ENCODE measurements around the gene MACIR. TPM values are rescaled to one million over a fixed set of nuclear protein-coding genes. Genes with fewer than 3 reads are reported as not detected.

MACIR gene
- total and polyA plus RNA-seq, 2 of the 13 experiments (the other 11 are each of a cell fraction or from before 2014, with no cell fraction given), result 2.4 to 4.4 TPM

- DNase-seq (ENCODE audit: low spot score), result no peak
- in situ Hi-C loops (cut with HindIII; ENCODE audit: extremely low pct_ligation_motif_present, low pct_unique_long_range_greater_than_20kb) (no loop called here), intact Hi-C loops (cut with micrococcal nuclease; ENCODE audit: unreplicated experiment) (no loop called here)
- BruUV-seq (replicated peaks), result no TSS peak
- Histone ChIP-seq H4K20me1 (ENCODE audit: insufficient read depth, low read length) (no peaks in the 10 kb centered on the region), H3K4me2 (ENCODE audit: low read depth, low read length) (no peak overlapping the region), H3K4me3 (replicated peaks in 1 of 3; ENCODE audit: insufficient read depth in 1 of 3, low read depth in 2 of 3, low read length in 3 of 3) (no peak overlapping the region), H3K36me3 (replicated peaks in 1 of 2; ENCODE audit: control insufficient read depth in 1 of 2, insufficient read depth in 2 of 2, low read length in 2 of 2) (no peaks in the 10 kb centered on the region), H2AFZ (ENCODE audit: low read length) (no peak overlapping the region), H3K9me3 (ENCODE audit: low read length) (no peaks in the 10 kb centered on the region), H3K27me3 (ENCODE audit: control insufficient read depth in 1 of 2, insufficient read depth in 2 of 2, low read length in 2 of 2) (no peaks in the 10 kb centered on the region), H3K27ac (ENCODE audit: extremely low read length, insufficient read depth, low read length) (no peak overlapping the region), H3K4me1 (ENCODE audit: insufficient read depth, low read length) (no peaks in the 10 kb centered on the region), H3K9ac (ENCODE audit: insufficient read depth, low read depth, low read length) (no peak overlapping the region), H3K79me2 (ENCODE audit: insufficient read depth, low read length) (no peaks in the 10 kb centered on the region)
- FAIRE-seq, result no peak
- ATAC-seq, result no peak
- WGBS (ENCODE audit: low lambda C conversion rate), result 0% methylated on average over 1 of the region's 1 CpG
- ChIA-PET CTCF (ENCODE audit: low intra/inter-chr PET ratio, low total read pairs) (no interaction called here), POLR2A (no interaction called here)
- TF ChIP-seq RXRA (CRISPR knock-in tag; IDR thresholded peaks at IDR 0.05) (no peak), ZNF33B (CRISPR knock-in tag; IDR thresholded peaks at IDR 0.05) (no peak), ZNF891 (CRISPR knock-in tag; IDR thresholded peaks at IDR 0.05) (no peak), PRPF4 (IDR thresholded peaks at IDR 0.05; ENCODE audit: low read depth, low read length, poor library complexity, severe bottlenecking) (no peak), KDM3A (CRISPR knock-in tag; IDR thresholded peaks at IDR 0.05; ENCODE audit: low read depth) (no peak), ZNF253 (CRISPR knock-in tag; IDR thresholded peaks at IDR 0.05; ENCODE audit: borderline replicate concordance) (no peak)
Measured at GRCh38 chr5:103290846-103291245, 32.3 kb downstream of the MACIR start.

- no peak for ATAC-seq
- ChIA-PET CTCF (ENCODE audit: low intra/inter-chr PET ratio, low total read pairs) (no interaction called here), POLR2A (no interaction called here)
- no TSS peak for BruUV-seq (replicated peaks)
- intact Hi-C loops (cut with micrococcal nuclease; ENCODE audit: unreplicated experiment), result no loop called here
- Histone ChIP-seq H3K27ac (ENCODE audit: extremely low read length, insufficient read depth, low read length) (no peak overlapping the region), H3K4me2 (ENCODE audit: low read depth, low read length) (no peak overlapping the region), H3K9ac (ENCODE audit: insufficient read depth, low read depth, low read length) (no peak overlapping the region), H3K4me1 (ENCODE audit: insufficient read depth, low read length) (no peaks in the 10 kb centered on the region), H2AFZ (ENCODE audit: low read length) (no peak overlapping the region), H3K9me3 (ENCODE audit: low read length) (no peaks in the 10 kb centered on the region), H3K27me3 (ENCODE audit: control insufficient read depth in 1 of 2, insufficient read depth in 2 of 2, low read length in 2 of 2) (no peaks in the 10 kb centered on the region), H4K20me1 (ENCODE audit: insufficient read depth, low read length) (no peaks in the 10 kb centered on the region), H3K36me3 (replicated peaks in 1 of 2; ENCODE audit: control insufficient read depth in 1 of 2, insufficient read depth in 2 of 2, low read length in 2 of 2) (no peaks in the 10 kb centered on the region), H3K4me3 (replicated peaks in 1 of 3; ENCODE audit: insufficient read depth in 1 of 3, low read depth in 2 of 3, low read length in 3 of 3) (no peak overlapping the region), H3K79me2 (ENCODE audit: insufficient read depth, low read length) (no peaks in the 10 kb centered on the region)
- no peak for TF ChIP-seq TBX3 (IDR thresholded peaks at IDR 0.05; ENCODE audit: borderline replicate concordance)
- TF ChIP-seq SOX5 (CRISPR knock-in tag; IDR thresholded peaks at IDR 0.05; ENCODE audit: borderline replicate concordance), result no peak
- no peak for TF ChIP-seq ZNF674 (CRISPR knock-in tag; IDR thresholded peaks at IDR 0.05; ENCODE audit: low read depth)
- WGBS (ENCODE audit: low lambda C conversion rate), result 68% methylated on average over 4 of the region's 4 CpGs
- in situ Hi-C loops (cut with HindIII; ENCODE audit: extremely low pct_ligation_motif_present, low pct_unique_long_range_greater_than_20kb), result no loop called here
- DNase-seq (ENCODE audit: low spot score), result no peak
- FAIRE-seq, result no peak
Measured at GRCh38 chr5:103291606-103292005, 33.0 kb downstream of the MACIR start.

Data from HepG2 (cell line).